ENCODE data around the gene GRIP2. TPM values are rescaled to one million over a fixed set of nuclear protein-coding genes. Genes with fewer than 3 reads are reported as not detected.

The GRIP2 gene
- total RNA-seq, 1 experiment from 2014 or later, result not detected

DNA sequence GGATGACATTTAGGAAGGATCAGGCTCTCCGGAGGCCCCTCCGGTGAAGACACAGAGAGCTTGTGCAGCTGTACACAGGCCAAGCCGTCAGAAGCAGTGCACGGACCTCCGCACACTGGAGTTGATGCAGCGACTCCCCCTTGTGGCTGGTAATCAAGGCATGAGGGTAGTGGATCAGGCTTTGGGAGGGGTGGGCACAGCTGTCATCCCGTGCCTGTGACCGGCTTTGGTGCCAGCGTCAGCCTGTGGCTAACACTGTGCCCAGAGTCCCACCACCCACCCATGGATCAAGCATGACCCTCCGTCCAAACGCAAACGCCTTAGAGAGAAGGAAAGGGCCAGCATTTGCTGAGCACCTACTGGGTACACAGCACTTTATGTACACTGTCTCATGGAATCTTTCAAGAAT is 8.2 kb upstream of the GRIP2 start:
- Histone ChIP-seq H3K4me2 (ENCODE audit: low read depth, low read length, poor library complexity, severe bottlenecking) (no peak overlapping the region), H2AFZ (ENCODE audit: low read length) (no peak overlapping the region), H3K27me3 (ENCODE audit: low read length) (no peaks in the 10 kb centered on the region), H3K27ac (ENCODE audit: low read length) (no peak overlapping the region), H3K9ac (ENCODE audit: low read length) (no peak overlapping the region), H3K9me2 (replicated peaks; ENCODE audit: insufficient read depth, low read length) (no peaks in the 10 kb centered on the region), H3K9me3 (ENCODE audit: low read length) (no peaks in the 10 kb centered on the region), H3K36me3 (ENCODE audit: insufficient read depth, low read length) (no peaks in the 10 kb centered on the region), H3K79me2 (ENCODE audit: low read length) (no peaks in the 10 kb centered on the region), H3K4me3 (ENCODE audit: low read length) (no peak overlapping the region), H3K4me1 (ENCODE audit: low read length) (no peaks in the 10 kb centered on the region), H4K20me1 (ENCODE audit: insufficient read depth, low read depth, low read length) (0 out of 2 replicates have a peak, but pooled peaks cover 8% of the 10 kb centered on the region)
- peak; percentile 86 for DNase-seq

DNA sequence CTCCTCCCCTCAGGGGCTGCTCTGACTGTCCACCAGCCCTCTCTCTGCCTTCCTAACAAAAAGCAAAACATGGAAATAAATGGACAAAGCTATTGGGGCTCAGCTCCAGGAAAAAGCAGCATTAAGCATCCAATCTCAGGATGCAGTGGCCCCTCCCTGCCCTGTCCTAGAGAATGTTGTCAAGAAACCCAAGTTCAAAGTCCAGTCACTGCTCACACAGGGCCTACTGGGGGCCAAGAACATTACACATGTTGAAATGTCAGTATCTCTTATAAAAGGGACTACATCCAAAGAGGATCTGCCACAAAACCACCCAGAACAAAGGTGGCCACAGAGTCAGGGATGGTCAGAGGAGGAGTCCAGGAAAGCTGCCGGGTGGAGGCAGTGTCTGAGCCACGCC is 7.6 kb upstream of the GRIP2 start:
- no peaks in the 10 kb centered on the region for H3K4me1 ChIP-seq (ENCODE audit: low read length)
- no peaks in the 10 kb centered on the region for H3K79me2 ChIP-seq (ENCODE audit: low read length)
- no peak overlapping the region for H3K4me3 ChIP-seq (ENCODE audit: low read length)
- no peak overlapping the region for H3K27ac ChIP-seq (ENCODE audit: low read length)
- 0 out of 2 replicates have a peak, but pooled peaks cover 8% of the 10 kb centered on the region for H4K20me1 ChIP-seq (ENCODE audit: insufficient read depth, low read depth, low read length)
- no peak overlapping the region for H3K9ac ChIP-seq (ENCODE audit: low read length)
- H2AFZ ChIP-seq (ENCODE audit: low read length), result no peak overlapping the region
- H3K4me2 ChIP-seq (ENCODE audit: low read depth, low read length, poor library complexity, severe bottlenecking), result no peak overlapping the region
- H3K9me2 ChIP-seq (replicated peaks; ENCODE audit: insufficient read depth, low read length), result no peaks in the 10 kb centered on the region
- H3K36me3 ChIP-seq (ENCODE audit: insufficient read depth, low read length), result no peaks in the 10 kb centered on the region
- no peaks in the 10 kb centered on the region for H3K27me3 ChIP-seq (ENCODE audit: low read length)
- H3K9me3 ChIP-seq (ENCODE audit: low read length), result no peaks in the 10 kb centered on the region
- no peak for DNase-seq

DNA sequence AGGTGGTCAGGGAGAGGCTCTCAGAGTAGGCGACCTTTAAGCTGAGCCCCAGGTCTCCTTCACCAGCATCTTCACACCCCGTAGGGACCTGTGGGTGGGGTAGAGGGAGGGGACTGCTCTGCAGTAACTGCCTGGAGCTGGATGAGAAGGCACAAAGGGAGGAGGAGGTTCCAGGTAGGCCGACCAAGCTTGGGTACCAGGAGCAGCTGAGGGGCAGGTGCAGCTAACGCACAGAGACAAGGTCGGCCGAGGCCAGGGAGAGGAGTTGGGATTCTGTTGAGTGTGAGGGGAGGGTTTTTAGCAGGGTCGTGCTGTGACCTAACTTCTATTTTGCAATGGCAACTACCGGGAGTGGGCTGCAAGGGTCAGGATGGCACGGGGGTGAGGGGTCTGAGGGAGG is 5.9 kb upstream of the GRIP2 start:
- H3K27me3 ChIP-seq (ENCODE audit: low read length), result no peaks in the 10 kb centered on the region
- no peak overlapping the region for H3K4me3 ChIP-seq (ENCODE audit: low read length)
- H3K36me3 ChIP-seq (ENCODE audit: insufficient read depth, low read length), result no peaks in the 10 kb centered on the region
- H3K79me2 ChIP-seq (ENCODE audit: low read length), result no peaks in the 10 kb centered on the region
- no peak overlapping the region for H3K4me2 ChIP-seq (ENCODE audit: low read depth, low read length, poor library complexity, severe bottlenecking)
- H3K9ac ChIP-seq (ENCODE audit: low read length), result no peak overlapping the region
- DNase-seq, result no peak
- no peaks in the 10 kb centered on the region for H3K9me3 ChIP-seq (ENCODE audit: low read length)
- H2AFZ ChIP-seq (ENCODE audit: low read length), result no peak overlapping the region
- H3K27ac ChIP-seq (ENCODE audit: low read length), result no peak overlapping the region
- no peaks in the 10 kb centered on the region for H3K4me1 ChIP-seq (ENCODE audit: low read length)
- 0 out of 2 replicates have a peak, but pooled peaks cover 8% of the 10 kb centered on the region for H4K20me1 ChIP-seq (ENCODE audit: insufficient read depth, low read depth, low read length)
- no peaks in the 10 kb centered on the region for H3K9me2 ChIP-seq (replicated peaks; ENCODE audit: insufficient read depth, low read length)

DNA sequence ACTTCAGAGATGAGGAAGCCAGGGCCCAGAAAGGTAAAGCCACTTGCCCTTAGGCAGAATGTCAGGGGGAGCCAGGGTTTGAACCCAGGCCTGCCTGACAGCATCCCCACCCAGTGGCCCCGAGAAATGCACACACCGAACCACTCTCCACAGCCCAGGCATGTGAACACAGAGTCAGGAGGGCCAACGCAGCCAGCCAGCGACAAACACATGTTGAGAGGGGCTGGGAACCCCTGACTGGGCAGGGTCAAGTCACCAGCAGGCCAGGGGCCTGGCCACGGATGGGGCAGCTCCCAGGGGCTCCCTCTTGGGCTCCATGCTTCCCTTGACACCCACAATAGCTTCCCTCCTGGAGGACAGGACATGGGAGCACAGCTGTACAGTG is 5.1 kb upstream of the GRIP2 start:
- H4K20me1 ChIP-seq (ENCODE audit: insufficient read depth, low read depth, low read length), result 0 out of 2 replicates have a peak, but pooled peaks cover 8% of the 10 kb centered on the region
- H3K9ac ChIP-seq (ENCODE audit: low read length), result no peak overlapping the region
- H3K4me1 ChIP-seq (ENCODE audit: low read length), result no peaks in the 10 kb centered on the region
- H3K27me3 ChIP-seq (ENCODE audit: low read length), result no peaks in the 10 kb centered on the region
- no peak overlapping the region for H2AFZ ChIP-seq (ENCODE audit: low read length)
- DNase-seq, result no peak
- H3K4me3 ChIP-seq (ENCODE audit: low read length), result no peak overlapping the region
- no peaks in the 10 kb centered on the region for H3K79me2 ChIP-seq (ENCODE audit: low read length)
- H3K9me3 ChIP-seq (ENCODE audit: low read length), result no peaks in the 10 kb centered on the region
- no peak overlapping the region for H3K27ac ChIP-seq (ENCODE audit: low read length)
- H3K4me2 ChIP-seq (ENCODE audit: low read depth, low read length, poor library complexity, severe bottlenecking), result no peak overlapping the region
- H3K36me3 ChIP-seq (ENCODE audit: insufficient read depth, low read length), result no peaks in the 10 kb centered on the region
- no peaks in the 10 kb centered on the region for H3K9me2 ChIP-seq (replicated peaks; ENCODE audit: insufficient read depth, low read length)

DNA sequence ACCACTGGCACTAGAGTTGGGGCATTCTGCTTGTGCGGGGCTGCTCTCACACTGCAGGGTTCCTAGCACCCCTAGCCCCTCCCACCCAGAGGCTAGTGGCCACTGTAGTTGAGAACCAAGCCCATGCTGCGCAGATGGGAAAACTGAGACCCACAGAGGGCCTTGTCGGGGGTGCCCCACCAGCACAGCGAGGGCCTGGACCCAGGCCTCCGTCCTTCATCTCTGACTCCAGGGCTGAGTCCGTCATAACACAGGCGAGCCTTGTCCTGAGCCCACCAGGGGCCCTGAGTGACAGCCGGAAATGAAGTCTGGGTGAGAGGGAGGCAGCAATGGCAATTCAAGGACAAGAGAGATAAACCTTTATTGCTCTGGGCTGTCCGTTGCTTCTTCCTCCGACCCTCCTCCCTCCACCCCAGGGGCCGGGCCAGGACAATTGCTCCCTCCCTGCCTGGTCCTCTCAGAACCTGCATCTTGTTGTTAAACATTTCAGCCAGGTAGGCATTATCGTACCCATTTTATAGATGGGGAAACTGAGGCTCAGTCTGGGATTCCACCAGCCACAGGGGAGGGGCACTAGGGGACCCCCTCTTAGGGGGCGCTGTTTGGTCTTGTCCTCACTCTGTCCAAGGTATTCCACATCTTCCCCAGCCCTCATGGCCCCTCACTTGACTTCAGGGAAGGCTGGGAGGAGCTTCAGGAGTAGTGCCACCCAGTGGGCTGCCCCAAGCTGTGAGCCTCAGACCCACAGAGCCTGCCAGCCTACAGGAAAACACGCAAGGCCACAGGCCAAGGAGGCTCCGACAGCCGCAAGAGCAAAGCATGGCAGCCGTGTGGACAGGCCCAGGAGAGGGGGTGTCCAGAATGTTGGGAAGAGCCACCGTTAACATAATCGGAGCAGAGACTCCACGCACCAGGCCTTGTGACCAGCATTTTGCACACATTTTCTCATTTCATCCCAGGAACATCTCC is 4.4 kb upstream of the GRIP2 start:
- Histone ChIP-seq H3K4me1 (ENCODE audit: low read length) (no peaks in the 10 kb centered on the region), H2AFZ (ENCODE audit: low read length) (no peak overlapping the region), H3K27ac (ENCODE audit: low read length) (no peak overlapping the region), H4K20me1 (ENCODE audit: insufficient read depth, low read depth, low read length) (0 out of 2 replicates have a peak, but pooled peaks cover 8% of the 10 kb centered on the region), H3K9me3 (ENCODE audit: low read length) (no peaks in the 10 kb centered on the region), H3K4me2 (ENCODE audit: low read depth, low read length, poor library complexity, severe bottlenecking) (no peak overlapping the region), H3K9ac (ENCODE audit: low read length) (no peak overlapping the region), H3K27me3 (ENCODE audit: low read length) (no peaks in the 10 kb centered on the region), H3K79me2 (ENCODE audit: low read length) (no peaks in the 10 kb centered on the region), H3K36me3 (ENCODE audit: insufficient read depth, low read length) (no peaks in the 10 kb centered on the region), H3K9me2 (replicated peaks; ENCODE audit: insufficient read depth, low read length) (no peaks in the 10 kb centered on the region), H3K4me3 (ENCODE audit: low read length) (no peak overlapping the region)
- DNase-seq, result no peak

DNA sequence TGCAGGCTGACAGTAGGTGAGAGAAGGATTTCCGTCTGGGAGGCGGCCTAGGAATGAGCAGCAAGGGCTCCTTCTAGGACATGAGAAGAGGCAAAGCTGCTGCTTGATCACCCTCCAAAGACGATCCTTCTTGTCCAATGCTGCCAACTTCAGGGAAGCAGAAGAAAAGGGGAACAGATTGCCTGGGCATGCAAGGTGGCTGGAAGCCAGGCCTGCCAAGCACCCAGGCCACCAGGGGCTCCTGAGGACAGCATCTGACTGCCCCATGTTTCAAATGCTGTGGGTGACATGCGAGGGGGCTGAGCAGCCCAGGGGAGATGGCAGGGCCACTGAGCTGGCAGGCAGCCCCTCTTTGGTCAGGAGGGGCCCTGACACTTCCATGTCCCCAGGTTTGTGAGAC is 3.3 kb upstream of the GRIP2 start:
- H3K9me3 ChIP-seq (ENCODE audit: low read length), result no peaks in the 10 kb centered on the region
- H3K4me3 ChIP-seq (ENCODE audit: low read length), result no peak overlapping the region
- no peak overlapping the region for H3K9ac ChIP-seq (ENCODE audit: low read length)
- H3K27ac ChIP-seq (ENCODE audit: low read length), result no peak overlapping the region
- no peaks in the 10 kb centered on the region for H3K9me2 ChIP-seq (replicated peaks; ENCODE audit: insufficient read depth, low read length)
- no peak overlapping the region for H3K4me2 ChIP-seq (ENCODE audit: low read depth, low read length, poor library complexity, severe bottlenecking)
- H4K20me1 ChIP-seq (ENCODE audit: insufficient read depth, low read depth, low read length), result 0 out of 2 replicates have a peak, but pooled peaks cover 2% of the 10 kb centered on the region
- H3K36me3 ChIP-seq (ENCODE audit: insufficient read depth, low read length), result no peaks in the 10 kb centered on the region
- H3K4me1 ChIP-seq (ENCODE audit: low read length), result no peaks in the 10 kb centered on the region
- no peak for DNase-seq
- H2AFZ ChIP-seq (ENCODE audit: low read length), result no peak overlapping the region
- no peaks in the 10 kb centered on the region for H3K79me2 ChIP-seq (ENCODE audit: low read length)
- no peaks in the 10 kb centered on the region for H3K27me3 ChIP-seq (ENCODE audit: low read length)

DNA sequence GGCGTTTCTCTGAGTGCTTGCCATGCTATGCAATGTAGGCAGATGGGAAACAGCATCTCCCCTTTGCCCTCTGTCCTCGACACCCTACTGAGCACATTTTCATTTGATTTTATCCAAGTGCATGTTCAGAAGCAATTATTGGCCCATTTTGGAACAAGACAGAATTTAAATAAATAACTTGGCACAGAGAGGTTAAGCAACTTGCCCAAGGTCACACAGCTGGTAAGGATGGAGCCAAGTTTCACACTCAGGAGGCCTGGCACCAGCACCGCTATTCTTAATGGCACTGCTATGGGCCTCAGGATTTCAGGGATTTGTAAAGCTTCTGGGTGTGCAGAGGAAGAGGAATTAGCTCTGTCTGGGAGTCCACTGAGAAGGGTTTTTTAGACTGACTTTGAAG is 2.5 kb upstream of the GRIP2 start:
- H4K20me1 ChIP-seq (ENCODE audit: insufficient read depth, low read depth, low read length), result no peaks in the 10 kb centered on the region
- H3K9me3 ChIP-seq (ENCODE audit: low read length), result no peaks in the 10 kb centered on the region
- H3K4me2 ChIP-seq (ENCODE audit: low read depth, low read length, poor library complexity, severe bottlenecking), result no peak overlapping the region
- no peaks in the 10 kb centered on the region for H3K9me2 ChIP-seq (replicated peaks; ENCODE audit: insufficient read depth, low read length)
- no peak for DNase-seq
- H2AFZ ChIP-seq (ENCODE audit: low read length), result no peak overlapping the region
- no peak overlapping the region for H3K27ac ChIP-seq (ENCODE audit: low read length)
- no peak overlapping the region for H3K9ac ChIP-seq (ENCODE audit: low read length)
- H3K27me3 ChIP-seq (ENCODE audit: low read length), result no peaks in the 10 kb centered on the region
- H3K4me1 ChIP-seq (ENCODE audit: low read length), result no peaks in the 10 kb centered on the region
- no peaks in the 10 kb centered on the region for H3K36me3 ChIP-seq (ENCODE audit: insufficient read depth, low read length)
- no peak overlapping the region for H3K4me3 ChIP-seq (ENCODE audit: low read length)
- no peaks in the 10 kb centered on the region for H3K79me2 ChIP-seq (ENCODE audit: low read length)

DNA sequence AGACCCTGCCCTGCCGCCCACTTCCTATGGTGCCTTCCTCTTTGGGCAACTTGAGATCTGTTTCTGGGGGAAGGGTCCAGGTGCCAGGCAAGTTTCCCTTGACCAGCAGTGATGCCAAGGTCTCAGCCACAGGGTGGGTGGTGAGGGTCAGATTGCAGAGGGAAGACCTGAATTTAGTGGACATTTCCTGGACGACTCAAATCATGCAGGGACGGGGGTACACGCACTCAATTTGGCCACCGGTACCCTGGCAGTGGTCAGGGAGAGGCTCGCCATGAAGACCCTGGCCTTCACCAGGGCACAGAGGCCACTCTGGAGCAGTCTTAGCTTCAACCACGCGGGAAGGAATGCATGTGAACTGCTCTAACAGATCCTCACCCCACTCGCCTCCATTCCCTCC is 1.5 kb upstream of the GRIP2 start:
- no peak for DNase-seq
- Histone ChIP-seq H3K9me2 (replicated peaks; ENCODE audit: insufficient read depth, low read length) (no peaks in the 10 kb centered on the region), H3K4me1 (ENCODE audit: low read length) (no peaks in the 10 kb centered on the region), H3K9ac (ENCODE audit: low read length) (no peak overlapping the region), H3K4me3 (ENCODE audit: low read length) (no peak overlapping the region), H3K4me2 (ENCODE audit: low read depth, low read length, poor library complexity, severe bottlenecking) (no peak overlapping the region), H3K36me3 (ENCODE audit: insufficient read depth, low read length) (no peaks in the 10 kb centered on the region), H2AFZ (ENCODE audit: low read length) (no peak overlapping the region), H3K27me3 (ENCODE audit: low read length) (no peaks in the 10 kb centered on the region), H3K27ac (ENCODE audit: low read length) (no peak overlapping the region), H3K79me2 (ENCODE audit: low read length) (no peaks in the 10 kb centered on the region), H3K9me3 (ENCODE audit: low read length) (no peaks in the 10 kb centered on the region), H4K20me1 (ENCODE audit: insufficient read depth, low read depth, low read length) (no peaks in the 10 kb centered on the region)
